ENCODE measurements around the gene ZRSR2.

DNA sequence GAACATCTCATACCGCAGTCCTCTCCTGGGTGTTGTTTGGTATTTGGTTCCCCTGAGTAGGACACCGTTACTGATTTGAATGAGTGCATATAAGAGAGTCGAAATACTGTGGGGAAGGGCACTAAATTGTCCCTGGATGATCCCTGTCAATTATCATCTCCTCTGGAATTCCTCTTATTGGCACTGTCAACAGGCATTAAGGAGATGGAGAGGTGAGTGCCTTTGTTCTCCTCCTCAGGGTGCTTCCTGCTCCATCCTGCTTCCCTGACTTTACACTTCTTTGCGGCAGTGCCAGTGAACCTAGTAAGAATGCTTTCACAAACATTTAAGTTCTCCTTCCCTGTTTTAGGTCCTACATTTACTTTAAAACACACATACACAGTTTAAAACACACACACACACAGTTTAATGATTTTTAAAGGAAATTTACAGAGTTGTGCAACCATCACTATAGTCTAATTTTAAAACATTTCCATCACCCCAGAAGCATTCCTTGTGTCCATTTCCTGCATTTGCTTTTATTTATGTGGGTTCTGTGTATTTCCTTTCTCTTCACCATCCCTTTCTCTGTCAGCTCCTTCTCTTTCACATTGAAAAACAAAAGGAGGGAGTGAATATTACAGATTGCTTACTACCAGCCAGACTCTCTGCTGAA is 20.9 kb upstream of the ZRSR2 start:
- TF ChIP-seq, protein P1, sequence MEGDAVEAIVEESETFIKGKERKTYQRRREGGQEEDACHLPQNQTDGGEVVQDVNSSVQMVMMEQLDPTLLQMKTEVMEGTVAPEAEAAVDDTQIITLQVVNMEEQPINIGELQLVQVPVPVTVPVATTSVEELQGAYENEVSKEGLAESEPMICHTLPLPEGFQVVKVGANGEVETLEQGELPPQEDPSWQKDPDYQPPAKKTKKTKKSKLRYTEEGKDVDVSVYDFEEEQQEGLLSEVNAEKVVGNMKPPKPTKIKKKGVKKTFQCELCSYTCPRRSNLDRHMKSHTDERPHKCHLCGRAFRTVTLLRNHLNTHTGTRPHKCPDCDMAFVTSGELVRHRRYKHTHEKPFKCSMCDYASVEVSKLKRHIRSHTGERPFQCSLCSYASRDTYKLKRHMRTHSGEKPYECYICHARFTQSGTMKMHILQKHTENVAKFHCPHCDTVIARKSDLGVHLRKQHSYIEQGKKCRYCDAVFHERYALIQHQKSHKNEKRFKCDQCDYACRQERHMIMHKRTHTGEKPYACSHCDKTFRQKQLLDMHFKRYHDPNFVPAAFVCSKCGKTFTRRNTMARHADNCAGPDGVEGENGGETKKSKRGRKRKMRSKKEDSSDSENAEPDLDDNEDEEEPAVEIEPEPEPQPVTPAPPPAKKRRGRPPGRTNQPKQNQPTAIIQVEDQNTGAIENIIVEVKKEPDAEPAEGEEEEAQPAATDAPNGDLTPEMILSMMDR (IDR thresholded peaks at IDR 0.05), result no peak
- TF ChIP-seq EP300 (IDR thresholded peaks at IDR 0.05), result no peak
- TF ChIP-seq POLR2A (IDR thresholded peaks at IDR 0.05), result no peak
- TF ChIP-seq POLR2AphosphoS5 (IDR thresholded peaks at IDR 0.05), result no peak
